CD14-positive monocyte (primary cell): ENCODE data around the gene IKZF2. TPM values are rescaled to one million over a fixed set of nuclear protein-coding genes. Genes with fewer than 3 reads are reported as not detected.

Experiments
- DNase-seq, 3 donors: peaks; one replicate each; pipeline ENCODE4 v3.0.0-alpha.2; 2011 to 2022
- H2AFZ ChIP-seq: 2 replicates; pipeline ENCODE4 v1.6.0; 2012; ENCODE audit warnings: mild to moderate bottlenecking, low read depth, low read length, inconsistent platforms; ENCODE audit not compliant: insufficient read depth, poor library complexity, severe bottlenecking
- H3K27ac ChIP-seq, 2 donors: 1 replicate in 1 of 2; 2 replicates in 1 of 2; pipeline ENCODE4 v1.5.1; 2012 to 2013; ENCODE audit warnings: low read length in 2 of 2, control low read depth in 1 of 2, inconsistent platforms in 1 of 2, low read depth in 1 of 2, mild to moderate bottlenecking in 1 of 2
- H3K27me3 ChIP-seq, 2 donors: one replicate each; pipeline versions ENCODE4 v1.6.0 to v1.6.1; 2011 to 2013; ENCODE audit warnings: low read length in 2 of 2; ENCODE audit not compliant: control insufficient read depth in 2 of 2, insufficient read depth in 2 of 2
- H3K36me3 ChIP-seq, 2 donors: replicated peaks in 1 of 2; 1 replicate in 1 of 2; 2 replicates in 1 of 2; pipeline versions ENCODE4 v1.5.1 to v1.6.1; 2012 to 2013; ENCODE audit warnings: low read length in 2 of 2, control low read depth in 1 of 2, inconsistent platforms in 1 of 2, mild to moderate bottlenecking in 1 of 2; ENCODE audit not compliant: insufficient read depth in 2 of 2, control insufficient read depth in 1 of 2
- H3K4me1 ChIP-seq, 2 donors: 1 replicate in 1 of 2; 2 replicates in 1 of 2; pipeline versions ENCODE4 v1.5.1 to v1.6.1; 2012 to 2013; ENCODE audit warnings: low read length in 2 of 2, control low read depth in 1 of 2, inconsistent platforms in 1 of 2, mild to moderate bottlenecking in 1 of 2, moderate library complexity in 1 of 2; ENCODE audit not compliant: insufficient read depth in 2 of 2, control insufficient read depth in 1 of 2
- H3K4me2 ChIP-seq: replicated peaks from 2 replicates; pipeline ENCODE3; 2012; ENCODE audit warnings: low read length, moderate library complexity, mild to moderate bottlenecking; ENCODE audit not compliant: poor library complexity, severe bottlenecking; ENCODE audit errors: extremely low read depth
- H3K4me3 ChIP-seq, 3 experiments: fragments of 200-600 bp in 1 of 3; sonication (generic) in 1 of 3; replicated peaks in 1 of 3; 1 replicate in 2 of 3; 2 replicates in 1 of 3; pipeline ENCODE4 v1.5.1; 2011 to 2013; ENCODE audit warnings: low read length in 3 of 3, mild to moderate bottlenecking in 3 of 3, control low read depth in 2 of 3, low read depth in 2 of 3, inconsistent platforms in 1 of 3, moderate library complexity in 1 of 3
- H3K79me2 ChIP-seq: 2 replicates; pipeline ENCODE4 v1.6.0; 2012; ENCODE audit warnings: mild to moderate bottlenecking, control low read depth, inconsistent platforms, low read length, moderate library complexity; ENCODE audit not compliant: insufficient read depth
- H3K9ac ChIP-seq: 2 replicates; pipeline ENCODE4 v1.6.0; 2017; ENCODE audit warnings: low read length, mild to moderate bottlenecking; ENCODE audit not compliant: insufficient read depth, poor library complexity, severe bottlenecking
- H3K9me3 ChIP-seq, 2 donors: replicated peaks in 1 of 2; 1 replicate in 1 of 2; 2 replicates in 1 of 2; pipeline versions ENCODE4 v1.5.1 to v1.6.1; 2012 to 2013; ENCODE audit warnings: low read length in 2 of 2, control low read depth in 1 of 2; ENCODE audit not compliant: control insufficient read depth in 1 of 2, insufficient read depth in 1 of 2
- H4K20me1 ChIP-seq: 2 replicates; pipeline ENCODE4 v1.6.0; 2012; ENCODE audit warnings: mild to moderate bottlenecking, low read length, control low read depth, moderate library complexity; ENCODE audit not compliant: insufficient read depth
- H3K27ac Mint-ChIP-seq, 7 donors: one replicate each; pipeline ENCODE4 v1.8.0; 2020; ENCODE audit warnings: mild to moderate bottlenecking in 7 of 7, mixed read lengths in 7 of 7, moderate library complexity in 6 of 7, inconsistent platforms in 2 of 7
- H3K27me3 Mint-ChIP-seq, 3 donors: one replicate each; pipeline ENCODE4 v1.8.0; 2021 to 2022; ENCODE audit warnings: low read depth in 3 of 3, mild to moderate bottlenecking in 3 of 3, mixed read lengths in 3 of 3, moderate library complexity in 3 of 3, inconsistent platforms in 1 of 3
- H3K36me3 Mint-ChIP-seq, 2 donors: one replicate each; pipeline ENCODE4 v1.8.0; 2020; ENCODE audit warnings: mixed read lengths in 2 of 2, inconsistent platforms in 1 of 2, mild to moderate bottlenecking in 1 of 2
- H3K4me1 Mint-ChIP-seq: one replicate; pipeline ENCODE4 v1.8.0; 2020; ENCODE audit warnings: mild to moderate bottlenecking, mixed read lengths
- H3K4me3 Mint-ChIP-seq, 2 donors: one replicate each; pipeline ENCODE4 v1.8.0; 2020; ENCODE audit warnings: mild to moderate bottlenecking in 2 of 2, mixed read lengths in 2 of 2, moderate library complexity in 1 of 2
- H3K9me3 Mint-ChIP-seq, 7 donors: one replicate each; pipeline ENCODE4 v1.8.0; 2020 to 2022; ENCODE audit warnings: mixed read lengths in 7 of 7, mild to moderate bottlenecking in 6 of 7, moderate library complexity in 6 of 7, inconsistent platforms in 2 of 7
- WGBS: methylation state at CpG from one replicate; pipeline ENCODE4 v1.1.5; 2013; ENCODE audit warnings: missing lambda C conversion rate; ENCODE audit not compliant: insufficient coverage; 5-methylcytosine and 5-hydroxymethylcytosine counted together
- intact Hi-C, 2 donors: fragments of 100-400 bp; cut with micrococcal nuclease; formaldehyde crosslinking; loops; one replicate each; pipeline versions ENCODE4 v1.15.0 to v1.15.1; 2023
- polyA plus RNA-seq, 3 donors: library from polyadenylated mRNA; depleted of rRNA in 1 of 3; unstranded in 2 of 3; stranded (reverse) in 1 of 3; fragments of 300-500 nt in 2 of 3; fragments of >200 nt in 1 of 3; fragmentation: Illumina TruSeq in 2 of 3; gene quantifications; 1 replicate in 2 of 3; 2 replicates in 1 of 3; pipeline ENCODE4 v1.2.3, GENCODE V29; 2012 to 2021
- TF ChIP-seq, protein P1 (sequence below): fragments of 200-600 bp; IDR thresholded peaks from one replicate; pipeline ENCODE4 v1.8.0; 2022; ENCODE audit warnings: antibody characterized with exemption, mild to moderate bottlenecking

IKZF2 gene
- polyA plus RNA-seq, 3 donors = 0.10 to 0.12 (median 0.11) TPM

- DNase-seq = no peak
- no peaks in the 10 kb centered on the region for H3K4me1 Mint-ChIP-seq
- H2AFZ ChIP-seq = no peak overlapping the region
- no peaks in the 10 kb centered on the region for H3K36me3 ChIP-seq
- no peak overlapping the region for H3K27ac Mint-ChIP-seq
- no peak overlapping the region for H3K4me3 ChIP-seq
- no peak overlapping the region for H3K4me2 ChIP-seq
- H3K9me3 ChIP-seq = no peaks in the 10 kb centered on the region
- no peak overlapping the region for H3K4me3 Mint-ChIP-seq
- intact Hi-C loops = no loop called here
- H3K9ac ChIP-seq = no peak overlapping the region
- no peaks in the 10 kb centered on the region for H3K27me3 ChIP-seq
- TF ChIP-seq, protein P1, sequence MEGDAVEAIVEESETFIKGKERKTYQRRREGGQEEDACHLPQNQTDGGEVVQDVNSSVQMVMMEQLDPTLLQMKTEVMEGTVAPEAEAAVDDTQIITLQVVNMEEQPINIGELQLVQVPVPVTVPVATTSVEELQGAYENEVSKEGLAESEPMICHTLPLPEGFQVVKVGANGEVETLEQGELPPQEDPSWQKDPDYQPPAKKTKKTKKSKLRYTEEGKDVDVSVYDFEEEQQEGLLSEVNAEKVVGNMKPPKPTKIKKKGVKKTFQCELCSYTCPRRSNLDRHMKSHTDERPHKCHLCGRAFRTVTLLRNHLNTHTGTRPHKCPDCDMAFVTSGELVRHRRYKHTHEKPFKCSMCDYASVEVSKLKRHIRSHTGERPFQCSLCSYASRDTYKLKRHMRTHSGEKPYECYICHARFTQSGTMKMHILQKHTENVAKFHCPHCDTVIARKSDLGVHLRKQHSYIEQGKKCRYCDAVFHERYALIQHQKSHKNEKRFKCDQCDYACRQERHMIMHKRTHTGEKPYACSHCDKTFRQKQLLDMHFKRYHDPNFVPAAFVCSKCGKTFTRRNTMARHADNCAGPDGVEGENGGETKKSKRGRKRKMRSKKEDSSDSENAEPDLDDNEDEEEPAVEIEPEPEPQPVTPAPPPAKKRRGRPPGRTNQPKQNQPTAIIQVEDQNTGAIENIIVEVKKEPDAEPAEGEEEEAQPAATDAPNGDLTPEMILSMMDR = no peak
- no peaks in the 10 kb centered on the region for H3K4me1 ChIP-seq
- H3K36me3 Mint-ChIP-seq = no peaks in the 10 kb centered on the region
- peaks cover 0 to 1% (median 0%) of the 10 kb centered on the region in 3 donors for H3K27me3 Mint-ChIP-seq
- no peaks in the 10 kb centered on the region for H3K79me2 ChIP-seq
- H4K20me1 ChIP-seq = no peaks in the 10 kb centered on the region
- H3K9me3 Mint-ChIP-seq = no peaks in the 10 kb centered on the region
- no peak overlapping the region for H3K27ac ChIP-seq
Measured at GRCh38 chr2:213164263-213164662, 12.9 kb upstream of the IKZF2 start.

GRCh38 chr2:213162516-213163118 lies 11.2 kb upstream of the IKZF2 start:
- no peak overlapping the region for H3K27ac Mint-ChIP-seq
- H3K4me3 Mint-ChIP-seq = no peak overlapping the region
- Histone ChIP-seq H3K4me3 (no peak overlapping the region), H2AFZ (no peak overlapping the region), H3K27me3 (no peaks in the 10 kb centered on the region), H3K9ac (no peak overlapping the region), H3K9me3 (no peaks in the 10 kb centered on the region), H3K79me2 (no peaks in the 10 kb centered on the region), H3K4me1 (no peaks in the 10 kb centered on the region), H3K4me2 (no peak overlapping the region), H3K27ac (no peak overlapping the region), H3K36me3 (no peaks in the 10 kb centered on the region), H4K20me1 (no peaks in the 10 kb centered on the region)
- DNase-seq = no peak
- TF ChIP-seq, protein P1 = no peak
- WGBS = no CpG with 5 or more reads among the region's 3 CpGs
- intact Hi-C loops = no loop called here
- H3K9me3 Mint-ChIP-seq = no peaks in the 10 kb centered on the region
- H3K27me3 Mint-ChIP-seq = peaks cover 0 to 1% (median 0%) of the 10 kb centered on the region in 3 donors
- no peaks in the 10 kb centered on the region for H3K4me1 Mint-ChIP-seq
- no peaks in the 10 kb centered on the region for H3K36me3 Mint-ChIP-seq
